Heart right ventricle (tissue), 16 donors: Measurements from ENCODE around the gene UBE2E3. TPM values are rescaled to one million over a fixed set of nuclear protein-coding genes. Genes with fewer than 3 reads are reported as not detected.
"Not testable (repeated sequence)": the region's sequence is repeated elsewhere in the genome, so short reads cannot be mapped to it uniquely, and the experiment has no call there.

Experiments used
- ATAC-seq, 8 donors: fragments of 200-7000 bp; cut with Tn5 transposase; one replicate each; pipeline ENCODE4 v1.9.1; 2020; ENCODE audit warnings: mild to moderate bottlenecking in 8 of 8, moderate library complexity in 8 of 8, moderate number of reproducible peaks in 1 of 8
- DNase-seq, 2 donors: peaks; one replicate each; pipeline ENCODE4 v3.0.0-alpha.2; 2020
- H3K27ac ChIP-seq, 10 donors: fragments of 200-600 bp; sonication (generic) in 2 of 10; one replicate each; pipeline versions ENCODE4 v1.5.0 to v1.8.0; 2020 to 2022; ENCODE audit warnings: mild to moderate bottlenecking in 3 of 10
- H3K27me3 ChIP-seq, 7 donors: fragments of 200-600 bp; one replicate each; pipeline ENCODE4 v1.8.0; 2021 to 2022; ENCODE audit warnings: mild to moderate bottlenecking in 2 of 7
- H3K36me3 ChIP-seq, 9 donors: fragments of 200-600 bp; sonication (generic) in 1 of 9; one replicate each; pipeline versions ENCODE4 v1.5.0 to v1.8.0; 2020 to 2022; ENCODE audit warnings: mild to moderate bottlenecking in 2 of 9
- H3K4me1 ChIP-seq, 9 donors: fragments of 200-600 bp; sonication (generic) in 1 of 9; one replicate each; pipeline versions ENCODE4 v1.5.0 to v1.8.0; 2020 to 2022; ENCODE audit warnings: mild to moderate bottlenecking in 4 of 9
- H3K4me3 ChIP-seq, 10 donors: fragments of 200-600 bp; sonication (generic) in 2 of 10; one replicate each; pipeline versions ENCODE4 v1.5.0 to v1.8.0; 2020 to 2022; ENCODE audit warnings: mild to moderate bottlenecking in 7 of 10, moderate library complexity in 2 of 10
- H3K9me3 ChIP-seq, 11 donors: fragments of 200-600 bp in 10 of 11; sonication (generic) in 2 of 11; one replicate each; pipeline versions ENCODE4 v1.5.0 to v1.8.0; 2013 to 2022; ENCODE audit warnings: mild to moderate bottlenecking in 2 of 11, control low read depth in 1 of 11, moderate library complexity in 1 of 11
- WGBS, 2 donors: extraction: QIAGEN DNeasy Blood & Tissue Kit; methylation state at CpG; one replicate each; pipeline ENCODE4 v1.1.7; 2013; ENCODE audit warnings: inconsistent platforms in 1 of 2; 5-methylcytosine and 5-hydroxymethylcytosine counted together
- intact Hi-C, 10 donors: fragments of 100-400 bp; cut with DNase I; formaldehyde crosslinking; loops; one replicate each; pipeline versions ENCODE4 v1.11.1 to v1.14.2; 2022
- polyA plus RNA-seq, 2 donors: library from polyadenylated mRNA; stranded (reverse); fragments of 200-250 nt; gene quantifications; one replicate each; pipeline ENCODE4 v1.2.3, GENCODE V29; 2013
- total RNA-seq, 10 donors: library from RNA; stranded (reverse); fragmentation: NEBNext Ultra II Directional in 3 of 10; extraction: Animal tissue kit (Norgen Biotek cat#: 25700) in 3 of 10; gene quantifications; one replicate each; pipeline versions ENCODE4 v1.2.1 to v1.2.4, GENCODE V29; 2021 to 2023
- TF ChIP-seq, protein P1 (sequence below), 9 donors: fragments of 200-600 bp; sonication (generic) in 2 of 9; IDR thresholded peaks; one replicate each; pipeline versions ENCODE4 v1.5.0 to v1.8.0; 2021 to 2022; ENCODE audit warnings: antibody characterized with exemption in 9 of 9, mild to moderate bottlenecking in 5 of 9, moderate library complexity in 1 of 9
- donor health status: Arrhythmogenic right ventricular cardiomyopathy.
- donor health status: ischemic (EF 13 %, LVEDD 7.1; RV severe dilation, severe dysfunction).
- donor health status: healthy with polysubstance abuse.
- donor health status: DM: no; HTN: yes; CAD: no.
- donor health status: DM: no; HTN: no; CAD: no.
- donor health status: ischemic (EF 25% LVEDD 6.9; RV normal size, moderate dysfunction).
- donor health status: ischemic (EF 25% LVEDD 5.7; RV mildly dilated, moderate dysfunction).
- donor health status: healthy.
- donor health status: DM: yes; HTN: yes; CAD: no.
- donor health status: Ischemic cardiomyopathy.
- donor health status: ischemic (EF 35%, LVEDD 5.7; RV mildly dilated, moderate dysfunction).
- donor health status: nonischemic (EF 11% LVEDD 7.7; RV severe dilation, severe dysfunction).
- donor health status: DM: yes; HTN: yes; CAD: no.
- donor health status: PGD.
- donor health status: ischemic (EF 29% LVEDD 5.4; RV normal size, mild dysfunction).
- donor health status: nonischemic (EF 23%, LVEDD 6.1; RV moderate dilation, normal function).

UBE2E3 gene
- total and polyA plus RNA-seq, 12 donors, result 26.3 to 59.1 (median 54.9) TPM

DNA sequence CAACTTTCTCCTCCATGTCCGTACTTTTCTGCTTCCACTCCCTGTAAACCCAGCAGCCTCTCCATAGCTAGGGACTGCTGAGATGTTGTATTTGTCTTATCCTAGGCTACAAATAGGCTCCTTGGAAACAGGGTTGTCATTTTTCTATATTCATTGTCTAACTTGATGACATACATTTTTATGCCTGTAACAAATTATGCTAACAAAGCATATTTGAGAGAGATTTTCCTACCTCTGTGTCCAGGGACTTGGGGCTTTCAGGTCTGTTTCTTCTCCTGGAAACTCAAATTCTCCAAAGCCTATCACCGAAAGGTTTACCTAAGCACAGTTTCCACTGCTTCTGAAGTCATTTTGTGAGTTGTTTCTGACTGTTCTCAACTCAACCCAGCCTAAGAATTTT lies 102.7 kb downstream of the UBE2E3 start:
- Histone ChIP-seq H3K9me3 (no peaks in the 10 kb centered on the region), H3K36me3 (no peaks in the 10 kb centered on the region), H3K27me3 (no peaks in the 10 kb centered on the region), H3K27ac (no peak overlapping the region), H3K4me1 (peaks cover 0 to 16% (median 6%) of the 10 kb centered on the region in 9 donors), H3K4me3 (no peak overlapping the region)
- TF ChIP-seq, protein P1, sequence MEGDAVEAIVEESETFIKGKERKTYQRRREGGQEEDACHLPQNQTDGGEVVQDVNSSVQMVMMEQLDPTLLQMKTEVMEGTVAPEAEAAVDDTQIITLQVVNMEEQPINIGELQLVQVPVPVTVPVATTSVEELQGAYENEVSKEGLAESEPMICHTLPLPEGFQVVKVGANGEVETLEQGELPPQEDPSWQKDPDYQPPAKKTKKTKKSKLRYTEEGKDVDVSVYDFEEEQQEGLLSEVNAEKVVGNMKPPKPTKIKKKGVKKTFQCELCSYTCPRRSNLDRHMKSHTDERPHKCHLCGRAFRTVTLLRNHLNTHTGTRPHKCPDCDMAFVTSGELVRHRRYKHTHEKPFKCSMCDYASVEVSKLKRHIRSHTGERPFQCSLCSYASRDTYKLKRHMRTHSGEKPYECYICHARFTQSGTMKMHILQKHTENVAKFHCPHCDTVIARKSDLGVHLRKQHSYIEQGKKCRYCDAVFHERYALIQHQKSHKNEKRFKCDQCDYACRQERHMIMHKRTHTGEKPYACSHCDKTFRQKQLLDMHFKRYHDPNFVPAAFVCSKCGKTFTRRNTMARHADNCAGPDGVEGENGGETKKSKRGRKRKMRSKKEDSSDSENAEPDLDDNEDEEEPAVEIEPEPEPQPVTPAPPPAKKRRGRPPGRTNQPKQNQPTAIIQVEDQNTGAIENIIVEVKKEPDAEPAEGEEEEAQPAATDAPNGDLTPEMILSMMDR (IDR thresholded peaks at IDR 0.05), result no peak
- 99 to 100% methylated on average over 2 of the region's 2 CpGs for WGBS, 2 donors
- ATAC-seq, result no peak
- DNase-seq, result no peak
- intact Hi-C loops, result no loop called here

DNA sequence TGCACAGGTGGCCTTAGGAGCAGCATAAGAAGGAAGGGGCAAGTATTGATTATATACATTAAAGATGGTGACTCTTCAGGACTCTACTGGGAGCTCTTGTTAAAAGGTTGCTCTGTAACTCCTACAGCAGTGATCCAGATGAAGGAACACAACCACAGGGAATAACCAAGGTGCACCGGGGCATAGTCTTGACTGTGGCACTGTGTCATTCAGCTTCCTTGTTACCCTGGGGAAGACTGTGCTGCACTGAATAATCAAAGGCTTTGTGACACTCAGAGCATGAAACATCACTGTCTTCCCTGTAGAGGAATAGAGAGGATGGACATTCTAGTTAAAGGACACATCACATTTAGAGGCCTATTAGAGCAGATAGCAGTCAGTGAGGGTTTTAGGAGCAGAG lies 105.3 kb downstream of the UBE2E3 start:
- WGBS, 2 donors, result 93 to 98% methylated on average over 1 of the region's 1 CpG
- Histone ChIP-seq H3K36me3 (no peaks in the 10 kb centered on the region), H3K27ac (no peak overlapping the region), H3K4me1 (peaks cover 0 to under 1% (median 0%) of the 10 kb centered on the region in 9 donors), H3K9me3 (peaks cover 0 to under 1% (median 0%) of the 10 kb centered on the region in 11 donors), H3K27me3 (peaks cover 0 to 3% (median 0%) of the 10 kb centered on the region in 7 donors), H3K4me3 (no peak overlapping the region)
- no peak for DNase-seq
- TF ChIP-seq, protein P1 (IDR thresholded peaks at IDR 0.05), result no peak
- intact Hi-C loops, result no loop called here
- ATAC-seq, result no peak

DNA sequence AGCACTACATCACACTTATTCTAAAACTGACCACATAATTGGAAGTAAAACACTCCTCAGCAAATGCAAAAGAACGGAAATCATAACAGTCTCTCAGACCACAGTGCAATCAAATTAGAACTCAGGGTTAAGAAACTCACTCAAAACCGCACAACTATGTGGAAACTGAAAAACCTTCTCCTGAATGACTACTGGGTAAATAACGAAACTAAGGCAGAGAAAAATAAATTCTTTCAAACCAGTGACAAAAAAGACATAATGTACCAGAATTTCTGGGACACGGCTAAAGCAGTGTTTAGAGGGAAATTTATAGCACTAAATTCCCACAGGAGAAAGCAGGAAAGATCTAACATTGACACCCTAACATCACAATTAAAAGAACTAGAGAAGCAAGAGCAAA lies 111.5 kb downstream of the UBE2E3 start:
- H3K4me3 ChIP-seq, H3K36me3 ChIP-seq, intact Hi-C loops, ATAC-seq, H3K4me1 ChIP-seq, H3K27me3 ChIP-seq, DNase-seq, H3K27ac ChIP-seq: not testable (repeated sequence)
- peaks cover 0 to 41% (median 26%) of the 10 kb centered on the region in 11 donors for H3K9me3 ChIP-seq
- WGBS, 2 donors, result 83 to 93% methylated on average over 4 of the region's 4 CpGs

DNA sequence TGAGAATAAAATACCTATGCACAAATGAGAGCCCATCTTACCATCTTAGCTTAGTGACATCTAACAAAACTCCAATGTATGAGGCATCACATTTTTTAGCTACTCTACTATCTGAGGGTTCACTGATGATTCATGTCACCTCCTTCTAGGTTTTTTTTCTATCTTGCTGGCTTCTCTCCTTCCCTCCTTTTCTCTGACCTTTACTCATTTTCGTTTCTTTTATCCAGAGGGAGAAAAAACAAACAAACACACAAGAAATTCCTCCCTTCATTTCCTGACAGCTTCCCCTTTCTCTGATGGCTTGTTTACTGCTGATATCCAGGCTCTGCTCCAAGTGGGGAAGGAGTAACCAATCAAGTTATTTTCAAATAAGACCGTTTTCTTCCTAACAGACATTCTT lies 115.1 kb downstream of the UBE2E3 start:
- Histone ChIP-seq H3K27ac (no peak overlapping the region), H3K4me1 (no peaks in the 10 kb centered on the region), H3K27me3 (peaks cover 0 to 8% (median 0%) of the 10 kb centered on the region in 7 donors), H3K9me3 (peaks cover 0 to 41% (median 26%) of the 10 kb centered on the region in 11 donors), H3K4me3 (no peak overlapping the region), H3K36me3 (no peaks in the 10 kb centered on the region)
- DNase-seq, result no peak
- no peak for ATAC-seq
- TF ChIP-seq, protein P1 (IDR thresholded peaks at IDR 0.05), result no peak
- 26 to 45% methylated on average over 2 of the region's 2 CpGs for WGBS, 2 donors
- intact Hi-C loops, result no loop called here

DNA sequence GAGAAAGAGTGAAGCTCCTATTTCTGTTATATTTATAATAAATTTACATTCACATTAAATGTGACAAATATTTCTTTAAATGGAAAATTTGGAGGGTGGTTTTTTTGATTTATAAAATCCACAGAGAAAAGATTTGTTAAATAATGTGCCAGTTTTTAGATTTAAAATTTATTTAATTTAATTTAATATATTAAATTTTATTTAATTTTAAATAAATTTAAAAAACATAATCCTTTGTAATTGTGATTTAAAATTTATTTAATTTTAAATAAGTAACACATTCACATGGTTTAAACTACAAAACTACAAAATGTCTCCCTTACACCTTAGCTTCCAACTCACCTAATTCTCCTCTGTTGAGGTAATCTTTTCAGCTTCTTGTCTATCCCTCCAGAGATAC lies 123.3 kb downstream of the UBE2E3 start:
- peaks cover 0 to 3% (median 0%) of the 10 kb centered on the region in 7 donors for H3K27me3 ChIP-seq
- no peak for DNase-seq
- no peaks in the 10 kb centered on the region for H3K9me3 ChIP-seq
- H3K36me3 ChIP-seq, result no peaks in the 10 kb centered on the region
- intact Hi-C loops, result loop anchor here (2.0 to 10.0 kb wide), 6 partner anchors 354 to 614 kb away; partner anchors contain the start of gene ITGA4 (in 1 of the 10)
- TF ChIP-seq, protein P1 (IDR thresholded peaks at IDR 0.05), result no peak
- no peak for ATAC-seq
- H3K4me1 ChIP-seq, result peaks cover 0 to 19% (median 0%) of the 10 kb centered on the region in 9 donors
- no peak overlapping the region for H3K27ac ChIP-seq
- no peak overlapping the region for H3K4me3 ChIP-seq
